Tibial nerve (tissue), 4 donors: ENCODE results near the gene NPY4R. TPM values are rescaled to one million over a fixed set of nuclear protein-coding genes. Genes with fewer than 3 reads are reported as not detected.

Experiments used
- total RNA-seq, 4 donors: library from RNA; depleted of rRNA; stranded (reverse); fragments of >200 nt; gene quantifications; one replicate each; pipeline ENCODE4 v1.1.0, GENCODE V29; 2016

NPY4R gene
- total RNA-seq, 4 donors from 2014 or later, result 0.63 TPM; not detected in 3

Other genes starting within 250 kb of the NPY4R start
- gene ANTXRL, start 179.0 kb downstream of the NPY4R start, total RNA-seq, result not detected
- gene ANXA8L1, start 90.2 kb downstream of the NPY4R start, total RNA-seq, result 1 to 10 TPM in 3 of 4 donors, not detected in 1; 7.3 to 9.0 (median 8.6) TPM
- gene GPRIN2, start 90.7 kb upstream of the NPY4R start, total RNA-seq, result 1 to 10 TPM in 3 of 4 donors, under 1 TPM in 1; 0.98 to 2.8 (median 2.3) TPM
- 10 to 100 TPM in 1 of 4 donors, 1 to 10 TPM in 3; 4.2 to 11.0 (median 6.9) TPM for gene SYT15, start 113.2 kb upstream of the NPY4R start, total RNA-seq